HCT116 (cell line): ENCODE results near the gene NPIPB4. TPM values are rescaled to one million over a fixed set of nuclear protein-coding genes. Genes with fewer than 3 reads are reported as not detected.
"Not testable (repeated sequence)": the region's sequence is repeated elsewhere in the genome, so short reads cannot be mapped to it uniquely, and the experiment has no call there.

ENCODE experiments used
- ATAC-seq: fragments of 200-7000 bp; cut with Tn5 transposase; 2 replicates; pipeline ENCODE4 v1.9.1; 2020; ENCODE audit warnings: mild to moderate bottlenecking, moderate library complexity
- BruUV-seq: library from RNA; stranded (reverse); fragments of 400-500 nt; replicated peaks from 2 replicates; lab custom pipeline; 2021; lab: Mats Ljungman, UMichigan
- CTCF ChIA-PET: fragments of 300-600 bp; sonication (Branson Sonifier 250); formaldehyde crosslinking; loops from one replicate; lab custom pipeline; 2021; ENCODE audit warnings: antibody characterized with exemption; lab: Charles Lee
- POLR2A ChIA-PET: fragments of 300-600, 350-600 bp; sonication (Branson Sonifier 250); formaldehyde crosslinking; loops from one replicate; lab custom pipeline; 2021; ENCODE audit warnings: antibody characterized with exemption; lab: Charles Lee
- RAD21 ChIA-PET, 2 experiments: fragments of 300-600 bp; sonication (Branson Sonifier 250); formaldehyde crosslinking; loops; one replicate each; lab custom pipeline; 2023; ENCODE audit warnings: low total read pairs in 2 of 2; ENCODE audit not compliant: uncharacterized antibody in 2 of 2, unreplicated experiment in 2 of 2, low non-redundant PET in 1 of 2; lab: Charles Lee
- DNase-seq: peaks from one replicate; pipeline ENCODE4 v3.0.0-alpha.2; 2010; ENCODE audit warnings: low read depth, low spot score
- H2AFZ ChIP-seq: fragments of 200-600 bp; shearing (Covaris generic), sonication (generic); 2 replicates; pipeline ENCODE4 v1.6.1; 2017; ENCODE audit warnings: low read depth, mixed run types, mixed read lengths, antibody characterized with exemption, low read length; ENCODE audit not compliant: poor library complexity, severe bottlenecking
- H3K27ac ChIP-seq: 2 replicates; pipeline ENCODE4 v1.5.1; 2012; ENCODE audit warnings: low read depth, low read length
- H3K27me3 ChIP-seq: fragments of 200-600 bp; sonication (generic); 2 replicates; pipeline ENCODE4 v1.6.1; 2016; ENCODE audit warnings: mixed run types, low read length, mixed read lengths; ENCODE audit not compliant: insufficient read depth
- H3K36me3 ChIP-seq, 2 experiments: fragments of 200-500 bp in 1 of 2; fragments of 200-600 bp in 1 of 2; sonication (Bioruptor generic) in 1 of 2; sonication (generic) in 1 of 2; 2 replicates each; pipeline versions ENCODE4 v1.5.1 to v1.6.1; 2014 to 2016; ENCODE audit warnings: low read length in 2 of 2, inconsistent platforms in 1 of 2, mixed read lengths in 1 of 2, mixed run types in 1 of 2; ENCODE audit not compliant: insufficient read depth in 2 of 2, control insufficient read depth in 1 of 2
- H3K4me1 ChIP-seq, 2 experiments: fragments of 200-600 bp in 1 of 2; sonication (generic) in 1 of 2; 2 replicates each; pipeline versions ENCODE4 v1.5.1 to v1.6.1; 2012 to 2017; ENCODE audit warnings: low read length in 2 of 2, inconsistent platforms in 1 of 2, mild to moderate bottlenecking in 1 of 2, mixed read lengths in 1 of 2, mixed run types in 1 of 2, moderate library complexity in 1 of 2; ENCODE audit not compliant: insufficient read depth in 2 of 2, control insufficient read depth in 1 of 2
- H3K4me2 ChIP-seq: fragments of 200-600 bp; sonication (generic); 2 replicates; pipeline ENCODE4 v1.6.1; 2017; ENCODE audit warnings: mixed run types, low read length, mixed read lengths
- H3K4me3 ChIP-seq, 2 experiments: fragments of 200-600 bp in 1 of 2; sonication (generic) in 1 of 2; replicated peaks in 1 of 2; 2 replicates each; pipeline ENCODE4 v1.5.1; 2011 to 2016; ENCODE audit warnings: low read length in 2 of 2, control low read depth in 1 of 2, low read depth in 1 of 2, mild to moderate bottlenecking in 1 of 2, mixed read lengths in 1 of 2, mixed run types in 1 of 2
- H3K79me2 ChIP-seq: fragments of 200-600 bp; sonication (generic); 2 replicates; pipeline ENCODE4 v1.6.1; 2017; ENCODE audit warnings: mild to moderate bottlenecking, mixed run types, low read length, moderate library complexity, mixed read lengths; ENCODE audit not compliant: insufficient read depth
- H3K9ac ChIP-seq: fragments of 200-600 bp; sonication (generic); 2 replicates; pipeline ENCODE4 v1.6.1; 2016; ENCODE audit warnings: low read length, mixed read lengths
- H3K9me2 ChIP-seq: fragments of 200-600 bp; sonication (generic), shearing (Covaris generic); 2 replicates; pipeline ENCODE4 v1.6.1; 2017; ENCODE audit warnings: mixed run types, mild to moderate bottlenecking, moderate library complexity; ENCODE audit not compliant: insufficient read depth
- H3K9me3 ChIP-seq, 2 experiments: fragments of 200-500 bp in 1 of 2; fragments of 200-600 bp in 1 of 2; sonication (Bioruptor generic) in 1 of 2; sonication (generic) in 1 of 2; 2 replicates each; pipeline ENCODE4 v1.6.1; 2014 to 2017; ENCODE audit warnings: low read length in 2 of 2, mixed read lengths in 2 of 2, inconsistent platforms in 1 of 2, low read depth in 1 of 2, mild to moderate bottlenecking in 1 of 2, mixed run types in 1 of 2, moderate library complexity in 1 of 2; ENCODE audit not compliant: control insufficient read depth in 1 of 2, insufficient read depth in 1 of 2
- H4K20me1 ChIP-seq: fragments of 200-600 bp; sonication (generic), shearing (Covaris generic); 2 replicates; pipeline ENCODE4 v1.6.1; 2017; ENCODE audit warnings: mixed run types, mild to moderate bottlenecking, moderate library complexity; ENCODE audit not compliant: insufficient read depth
- intact Hi-C: fragments of 100-400 bp; cut with micrococcal nuclease; formaldehyde crosslinking; loops from 2 replicates; pipeline ENCODE4 v1.10.0; 2022
- total RNA-seq: library from RNA; stranded (reverse); gene quantifications from one replicate; pipeline ENCODE4 v1.2.1, GENCODE V29; 2021; ENCODE audit not compliant: unreplicated experiment

Gene NPIPB4
- total RNA-seq, 1 experiment from 2014 or later: 68.3 TPM

DNA sequence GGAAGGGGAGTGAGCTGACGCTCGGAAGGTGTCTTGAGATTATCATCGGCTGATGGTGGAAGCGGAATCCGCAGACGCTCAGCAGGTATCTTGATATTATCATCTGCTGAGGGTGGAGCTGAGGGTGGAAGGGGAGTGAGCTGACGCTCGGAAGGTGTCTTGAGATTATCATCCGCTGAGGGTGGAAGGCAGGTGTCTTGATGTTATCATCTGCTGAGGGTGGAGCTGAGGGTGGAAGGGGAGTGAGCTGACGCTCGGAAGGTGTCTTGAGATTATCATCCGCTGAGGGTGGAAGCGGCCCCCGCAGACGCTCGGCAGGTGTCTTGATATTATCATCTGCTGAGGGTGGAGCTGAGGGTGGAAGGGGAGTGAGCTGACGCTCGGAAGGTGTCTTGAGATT, 21.2 kb downstream of the NPIPB4 start:
- H3K4me2 ChIP-seq, H3K9me3 ChIP-seq, H3K4me1 ChIP-seq, H3K4me3 ChIP-seq, H3K9ac ChIP-seq, DNase-seq, H4K20me1 ChIP-seq, H3K9me2 ChIP-seq, H2AFZ ChIP-seq, RAD21 ChIA-PET, ATAC-seq, BruUV-seq, H3K36me3 ChIP-seq, intact Hi-C loops, H3K27me3 ChIP-seq, H3K79me2 ChIP-seq, H3K27ac ChIP-seq, CTCF ChIA-PET, POLR2A ChIA-PET: not testable (repeated sequence)

DNA sequence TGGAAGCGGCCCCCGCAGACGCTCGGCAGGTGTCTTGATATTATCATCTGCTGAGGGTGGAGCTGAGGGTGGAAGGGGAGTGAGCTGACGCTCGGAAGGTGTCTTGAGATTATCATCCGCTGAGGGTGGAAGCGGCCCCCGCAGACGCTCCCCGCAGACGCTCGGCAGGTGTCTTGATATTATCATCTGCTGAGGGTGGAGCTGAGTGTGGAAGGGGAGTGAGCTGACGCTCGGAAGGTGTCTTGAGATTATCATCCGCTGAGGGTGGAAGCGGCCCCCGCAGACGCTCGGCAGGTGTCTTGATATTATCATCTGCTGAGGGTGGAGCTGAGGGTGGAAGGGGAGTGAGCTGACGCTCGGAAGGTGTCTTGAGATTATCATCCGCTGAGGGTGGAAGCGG, 21.8 kb downstream of the NPIPB4 start:
- H3K9ac ChIP-seq, POLR2A ChIA-PET, H3K4me3 ChIP-seq, RAD21 ChIA-PET, H3K4me2 ChIP-seq, H3K79me2 ChIP-seq, CTCF ChIA-PET, H3K9me3 ChIP-seq, H3K9me2 ChIP-seq, H4K20me1 ChIP-seq, H3K36me3 ChIP-seq, ATAC-seq, intact Hi-C loops, H3K4me1 ChIP-seq, H3K27ac ChIP-seq, H3K27me3 ChIP-seq, H2AFZ ChIP-seq, DNase-seq: not testable (repeated sequence)
- BruUV-seq: TSS peak; percentile 73

DNA sequence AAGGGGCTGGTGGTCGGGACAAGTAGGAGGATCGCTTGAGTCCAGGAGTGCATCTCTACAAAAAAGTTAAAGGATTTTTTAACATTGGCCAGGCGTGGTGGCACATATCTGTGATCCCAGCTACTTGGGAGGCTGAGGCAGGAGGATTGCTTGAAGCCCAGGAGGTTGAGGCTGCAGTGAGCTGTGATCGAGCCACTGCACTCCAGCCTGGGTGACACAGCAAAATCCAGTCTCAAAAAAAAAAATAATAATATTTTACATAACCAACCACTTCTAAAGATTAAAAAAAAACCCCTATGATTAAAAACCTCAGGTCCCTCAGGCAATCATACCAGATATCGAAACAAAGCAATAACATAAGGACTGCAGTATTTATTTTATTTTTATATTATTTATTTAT, 23.3 kb downstream of the NPIPB4 start:
- H3K4me1 ChIP-seq, BruUV-seq, H3K79me2 ChIP-seq, H3K9me3 ChIP-seq, H3K4me3 ChIP-seq, DNase-seq, POLR2A ChIA-PET, CTCF ChIA-PET, H3K9ac ChIP-seq, H3K27me3 ChIP-seq, intact Hi-C loops, H3K36me3 ChIP-seq, H2AFZ ChIP-seq, H4K20me1 ChIP-seq, H3K9me2 ChIP-seq, H3K27ac ChIP-seq, RAD21 ChIA-PET, H3K4me2 ChIP-seq, ATAC-seq: not testable (repeated sequence)

DNA sequence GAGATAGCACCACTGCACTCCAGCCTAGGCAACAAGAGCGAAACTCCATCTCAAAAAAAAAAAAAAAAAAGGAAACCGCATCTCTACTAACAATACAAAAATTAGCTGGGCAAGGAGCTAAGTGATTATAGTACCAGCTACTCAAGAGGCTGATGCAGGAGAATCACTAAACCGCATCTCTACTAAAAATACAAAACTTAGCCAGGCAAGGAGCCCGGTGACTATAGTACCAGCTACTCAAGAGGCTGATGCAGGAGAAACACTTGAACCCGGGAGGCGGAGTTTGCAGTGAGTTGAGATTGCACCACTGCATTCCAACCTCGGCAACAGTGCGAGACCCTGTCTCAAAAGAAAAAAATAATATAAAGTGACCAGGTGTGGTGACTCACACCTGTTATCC, 27.6 kb downstream of the NPIPB4 start:
- H3K4me2 ChIP-seq, intact Hi-C loops, DNase-seq, H2AFZ ChIP-seq, H3K4me3 ChIP-seq, H3K9me2 ChIP-seq, CTCF ChIA-PET, RAD21 ChIA-PET, ATAC-seq, H3K27ac ChIP-seq, H4K20me1 ChIP-seq, H3K4me1 ChIP-seq, H3K27me3 ChIP-seq, H3K9me3 ChIP-seq, H3K79me2 ChIP-seq, H3K9ac ChIP-seq, H3K36me3 ChIP-seq, POLR2A ChIA-PET, BruUV-seq: not testable (repeated sequence)
